GM18526 (cell line): Measurements from ENCODE around the gene TRIM36.

ENCODE experiments used
- POLR2A ChIP-seq: IDR thresholded peaks from 3 replicates; pipeline ENCODE4 v1.6.1; 2011; ENCODE audit not compliant: insufficient read length; ENCODE audit errors: extremely low read depth

The TRIM36 gene

DNA sequence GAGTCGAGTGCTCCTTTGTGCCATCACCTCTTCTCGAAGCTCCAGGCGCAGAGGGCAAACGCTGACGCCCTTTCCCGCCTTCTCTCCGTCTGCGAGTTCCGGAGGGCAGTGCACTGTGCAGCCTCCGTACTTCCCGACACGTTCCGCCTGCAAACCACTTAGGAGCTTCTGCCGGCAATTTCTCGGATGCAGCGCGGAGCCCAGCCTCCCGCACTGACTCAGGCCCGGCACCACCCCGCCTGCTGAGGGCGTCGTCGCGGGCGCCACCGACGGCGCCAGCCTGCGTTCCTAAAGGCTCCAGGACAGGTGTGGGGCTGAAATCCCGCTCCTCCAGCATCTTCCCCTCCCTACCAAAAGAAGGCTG, 9.3 kb upstream of the TRIM36 start:
- TF ChIP-seq POLR2A: no peak

DNA sequence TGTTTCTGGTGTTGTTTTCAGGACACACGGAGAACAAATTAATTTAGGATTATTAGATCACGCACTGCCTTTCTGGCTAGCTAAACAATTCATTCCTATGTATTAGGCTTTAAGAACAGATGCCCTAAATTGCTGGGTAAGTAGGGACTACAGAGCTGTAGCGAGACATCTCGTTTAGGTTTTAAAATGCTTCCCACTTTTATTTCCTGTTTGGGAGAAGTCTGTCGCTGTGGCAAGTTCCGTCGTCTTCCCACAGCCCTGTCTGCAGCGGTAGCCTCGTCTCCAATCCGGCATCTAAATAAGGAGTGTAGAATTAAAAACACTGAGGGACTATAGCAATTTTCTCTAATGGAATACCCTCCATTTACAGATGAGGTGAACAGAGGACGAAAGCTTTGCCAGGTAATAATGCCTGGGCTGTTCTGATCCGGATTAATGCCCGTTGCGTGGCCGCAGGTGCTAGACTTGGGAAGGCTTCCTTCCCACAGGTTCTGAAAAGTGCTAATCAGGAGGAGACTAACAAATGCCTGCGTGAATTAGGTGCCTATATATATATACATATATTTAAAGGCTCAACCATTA, 1.3 kb upstream of the TRIM36 start:
- no peak for TF ChIP-seq POLR2A

DNA sequence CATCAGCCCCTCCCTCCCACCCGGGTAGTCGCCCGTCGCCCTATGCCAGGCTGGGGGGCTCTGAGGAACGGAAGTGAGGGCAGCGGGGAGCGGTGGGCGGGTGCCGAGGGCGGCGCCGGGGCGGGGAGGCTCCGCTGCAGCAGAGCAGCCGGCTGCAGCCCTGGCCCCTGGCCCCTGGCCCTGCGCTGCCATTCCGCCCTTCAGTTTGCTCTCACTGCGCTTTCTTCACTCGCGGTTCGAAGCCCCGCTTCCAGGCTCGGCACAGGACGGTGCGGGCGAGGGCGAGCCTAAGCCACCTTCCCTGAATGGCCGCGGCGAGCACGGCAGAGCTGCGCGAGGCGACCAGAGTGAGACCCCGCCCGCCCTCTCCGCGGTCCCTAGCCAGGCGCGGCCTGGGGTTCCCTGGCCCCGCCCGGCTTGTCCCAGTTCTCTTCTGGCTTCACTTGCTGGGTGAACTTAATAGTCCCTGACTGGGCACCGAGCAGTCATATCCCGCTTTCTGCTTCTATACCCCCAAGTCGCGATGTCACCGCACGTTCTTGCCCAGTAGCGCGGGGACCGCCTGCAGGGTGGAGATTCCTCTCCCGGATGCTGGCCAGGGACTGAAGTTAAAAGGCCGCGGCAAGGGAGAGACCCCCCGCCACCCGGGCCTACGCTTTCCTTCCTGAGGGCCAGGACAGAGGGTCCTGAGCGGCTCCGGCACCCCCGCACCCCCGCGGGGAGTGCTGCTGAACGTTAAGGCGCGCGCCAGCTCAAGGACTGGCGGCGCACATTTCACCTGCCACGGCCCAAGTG, 623 bp upstream of the TRIM36 start:
- TF ChIP-seq POLR2A: no peak

DNA sequence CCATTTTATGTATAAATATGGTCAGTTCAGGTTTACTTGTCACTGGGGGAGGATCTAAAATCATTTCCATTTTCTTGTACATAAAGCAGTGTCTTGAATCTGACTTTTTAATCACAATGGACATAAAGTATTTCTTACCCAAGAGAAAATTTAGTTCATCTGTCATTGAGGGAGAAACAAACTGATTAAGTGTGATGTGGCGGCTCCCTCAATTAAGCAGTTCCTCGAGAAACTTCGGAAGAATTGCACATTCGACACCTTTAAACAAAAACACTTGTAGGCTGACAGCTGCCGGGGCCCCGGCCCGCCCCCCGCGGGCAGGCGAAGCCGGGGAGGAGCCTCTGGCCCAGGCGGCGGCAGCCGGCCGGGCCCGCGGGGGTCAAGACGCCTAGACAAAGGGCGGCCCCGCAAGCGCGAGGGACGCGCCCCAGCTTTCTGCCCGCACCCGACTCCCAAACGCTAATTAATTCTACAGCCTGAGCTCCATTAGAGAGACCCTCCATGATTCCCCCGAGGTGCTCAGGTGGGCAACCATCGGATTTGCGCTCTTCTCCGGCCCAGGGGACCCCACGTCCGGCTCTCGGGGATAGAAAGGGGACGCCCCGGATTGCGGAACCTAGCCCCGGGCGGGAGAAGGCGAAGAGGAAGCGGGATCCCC, 750 bp downstream of the TRIM36 start:
- no peak for TF ChIP-seq POLR2A

DNA sequence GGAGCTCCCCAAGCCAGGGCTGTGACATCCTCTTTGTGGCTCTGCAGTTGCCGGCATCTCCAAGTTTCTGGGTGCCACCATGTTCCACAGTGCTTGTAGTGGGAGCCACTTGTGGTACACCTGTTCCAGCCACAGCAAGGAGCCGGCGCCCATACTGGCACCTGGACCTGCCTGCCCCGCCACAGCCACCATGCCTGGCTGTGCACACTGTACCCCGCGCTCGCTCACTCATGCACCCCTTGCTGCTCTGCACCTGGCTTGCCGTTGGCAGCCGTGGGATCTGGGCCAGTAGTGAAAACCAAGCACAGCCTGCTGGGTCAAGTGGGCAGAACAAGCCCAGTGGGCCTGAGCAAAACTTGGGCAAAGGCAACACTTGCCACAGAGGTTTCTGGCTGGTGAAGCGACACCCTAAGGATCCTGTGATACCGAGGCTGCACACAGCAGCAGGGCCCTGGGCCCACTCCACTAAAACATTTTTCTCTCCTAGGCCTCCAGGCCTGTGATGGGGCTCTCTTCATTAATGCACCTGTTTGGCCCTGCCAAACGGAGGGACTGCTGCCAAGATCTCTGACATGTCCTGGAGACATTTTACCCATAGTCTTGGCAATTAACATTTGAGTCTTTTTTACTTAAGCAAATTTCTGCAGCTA, 2.8 kb downstream of the TRIM36 start:
- TF ChIP-seq POLR2A: no peak

DNA sequence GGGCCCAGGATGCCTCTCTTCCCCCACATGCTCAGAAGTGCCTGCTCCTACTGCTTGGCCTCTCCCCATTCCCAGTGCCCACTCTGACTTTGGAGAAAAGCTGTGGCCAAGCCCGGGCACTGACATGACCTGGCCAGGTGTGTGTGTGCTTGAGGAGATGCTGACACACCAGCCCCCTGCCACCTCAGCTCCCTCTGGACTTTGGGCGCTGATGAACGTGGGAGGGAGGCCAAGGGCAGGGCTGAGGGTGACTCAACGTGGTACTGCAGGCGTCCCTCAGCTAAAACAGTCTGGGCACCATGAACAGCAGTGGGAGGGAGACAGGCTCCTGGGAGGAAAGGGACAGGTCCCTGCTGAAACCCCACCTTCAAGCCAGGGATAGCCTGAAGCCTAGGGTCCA, 3.9 kb downstream of the TRIM36 start:
- no peak for TF ChIP-seq POLR2A

DNA sequence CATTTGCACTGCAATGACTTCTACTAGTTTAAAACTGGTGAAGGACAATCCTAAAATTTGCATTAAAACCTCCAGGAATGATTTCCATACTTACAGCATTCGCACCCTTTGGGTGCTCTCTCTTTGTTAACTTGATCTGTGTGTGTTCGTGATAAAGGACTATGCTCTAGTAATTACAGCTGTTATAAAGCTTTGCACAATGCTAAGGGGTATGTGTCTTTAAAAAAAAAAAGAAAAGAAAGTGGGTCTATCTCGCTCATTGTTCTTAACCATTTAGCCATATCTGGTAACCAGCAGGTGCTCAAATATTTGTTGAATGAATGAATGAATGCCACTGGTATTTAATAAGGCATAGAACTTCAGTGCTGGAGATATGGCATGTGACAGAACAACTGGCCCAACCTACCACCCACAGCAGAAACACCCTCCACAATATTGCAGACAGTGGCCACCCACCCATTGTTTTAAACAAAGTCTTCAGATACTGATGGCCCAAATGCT, 8.7 kb downstream of the TRIM36 start:
- no peak for TF ChIP-seq POLR2A

DNA sequence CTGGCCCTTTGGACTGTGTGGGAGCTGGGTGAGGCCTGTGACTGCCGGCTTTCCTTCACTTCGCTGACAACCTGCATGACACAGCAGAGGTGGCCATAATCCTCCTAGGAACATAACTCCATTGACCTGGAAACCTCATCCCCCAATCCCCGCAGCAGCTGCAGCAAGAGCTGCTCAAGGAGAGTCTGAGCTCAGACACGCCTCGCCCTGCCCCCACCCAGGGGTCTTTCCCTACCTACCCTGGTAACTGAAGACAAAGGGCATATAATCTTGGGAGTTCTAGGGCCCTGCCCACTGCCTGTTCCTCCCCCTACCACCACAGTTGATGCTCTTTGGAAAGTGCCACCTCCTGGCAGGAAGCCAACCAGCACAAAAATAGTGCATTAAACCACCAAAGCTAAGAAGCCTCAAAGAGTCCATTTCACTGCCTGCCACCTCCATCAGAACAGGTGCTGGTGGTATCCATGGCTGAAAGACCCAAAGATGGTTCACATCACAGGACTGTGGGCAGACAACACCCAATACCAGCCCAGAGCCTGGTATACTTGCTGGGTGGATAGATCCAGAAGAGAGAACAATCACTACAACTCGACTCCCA, 18.4 kb downstream of the TRIM36 start:
- TF ChIP-seq POLR2A: no peak

DNA sequence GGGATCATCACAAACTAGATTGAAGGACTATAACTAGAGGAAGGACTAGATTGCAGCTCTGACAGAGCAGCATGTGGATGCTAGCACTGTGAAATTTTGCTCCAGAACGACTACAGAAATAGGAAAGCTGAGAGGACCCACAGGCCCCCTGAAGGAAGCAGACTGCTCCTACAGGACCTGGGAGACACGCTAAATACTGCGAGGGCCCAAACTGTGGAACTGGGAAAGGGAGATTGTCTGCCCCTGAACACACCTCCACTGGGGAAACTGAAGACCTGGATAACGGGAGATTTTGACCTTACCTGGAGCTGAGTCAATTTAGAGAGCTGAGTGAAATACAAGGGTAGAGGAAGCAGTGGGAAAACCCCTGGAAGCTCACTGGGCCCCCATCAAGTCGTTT, 19.2 kb downstream of the TRIM36 start:
- no peak for TF ChIP-seq POLR2A

DNA sequence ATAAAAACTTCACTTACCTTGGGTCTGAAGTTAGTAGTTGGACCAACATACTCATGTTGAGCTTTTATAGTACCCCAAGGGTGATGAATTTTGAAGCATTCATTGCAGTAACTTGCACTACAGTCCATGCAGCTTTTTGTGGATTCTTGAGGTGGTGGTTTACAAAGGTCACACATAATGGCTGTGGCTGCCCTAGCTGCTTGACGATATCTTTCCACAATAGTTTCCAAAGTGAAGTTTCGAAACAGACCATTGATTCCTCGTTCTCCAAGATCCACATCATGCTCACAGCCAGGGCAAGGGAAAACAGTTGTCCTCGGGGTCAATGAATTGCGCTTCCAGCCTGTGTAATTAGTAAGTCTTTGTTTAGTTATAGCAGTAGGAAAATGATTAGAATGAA, 22.7 kb downstream of the TRIM36 start:
- TF ChIP-seq POLR2A: no peak

DNA sequence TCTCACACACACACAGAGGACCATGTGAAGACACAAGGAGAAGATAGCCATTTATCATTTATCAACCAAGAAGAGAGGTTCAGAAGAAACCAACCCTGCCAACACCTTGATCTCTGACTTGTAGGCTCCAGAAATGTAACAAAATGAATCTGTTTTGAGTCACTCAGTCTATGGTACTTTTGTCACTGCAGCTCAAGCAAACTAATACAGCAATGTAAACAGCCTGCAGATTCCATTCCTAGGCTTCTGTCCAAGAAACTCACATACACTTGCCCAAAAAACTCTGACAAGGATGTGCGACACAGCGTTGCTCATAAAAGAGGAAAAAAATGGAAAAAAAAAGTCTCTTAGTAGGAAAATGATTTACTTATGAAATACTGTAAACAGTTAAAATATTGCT, 33.4 kb downstream of the TRIM36 start:
- TF ChIP-seq POLR2A: no peak

DNA sequence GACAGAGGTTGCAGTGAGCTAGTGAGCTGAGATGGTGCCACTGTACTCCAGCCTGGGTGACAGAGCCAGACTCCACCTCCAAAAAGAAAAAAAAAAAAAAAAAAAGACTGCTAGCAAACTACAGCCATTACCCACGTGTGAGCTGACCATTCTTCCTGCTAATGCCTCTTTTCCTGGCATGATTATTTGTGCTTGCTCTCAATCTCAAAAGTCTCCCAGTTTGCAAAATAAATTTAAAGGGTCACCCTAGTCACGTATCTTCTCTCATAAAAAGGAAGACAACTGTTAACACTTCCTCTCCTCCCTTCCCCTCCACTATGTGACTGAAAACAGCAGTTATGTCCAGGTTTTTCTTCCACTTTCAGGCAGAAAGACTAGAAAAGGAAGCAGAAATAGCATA, 37.2 kb downstream of the TRIM36 start:
- no peak for TF ChIP-seq POLR2A

DNA sequence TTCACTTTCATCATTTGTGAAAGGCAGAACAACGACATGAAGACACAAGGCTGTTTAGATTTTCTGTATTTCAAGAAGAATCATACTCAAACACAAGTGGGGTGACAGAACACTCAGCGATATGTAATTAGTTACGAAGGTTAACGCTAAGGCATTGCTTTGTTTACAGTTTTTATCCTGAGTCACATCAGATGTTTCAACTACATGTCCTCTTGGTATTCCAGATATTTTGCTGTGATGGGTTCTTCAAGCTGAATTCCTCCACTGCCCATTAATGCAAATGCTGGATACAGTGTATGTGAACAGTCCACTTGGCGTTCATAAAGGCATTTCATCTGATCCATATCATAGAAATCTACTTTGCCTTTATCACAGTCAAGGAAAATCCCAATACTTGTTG, 43.4 kb downstream of the TRIM36 start:
- TF ChIP-seq POLR2A: no peak

DNA sequence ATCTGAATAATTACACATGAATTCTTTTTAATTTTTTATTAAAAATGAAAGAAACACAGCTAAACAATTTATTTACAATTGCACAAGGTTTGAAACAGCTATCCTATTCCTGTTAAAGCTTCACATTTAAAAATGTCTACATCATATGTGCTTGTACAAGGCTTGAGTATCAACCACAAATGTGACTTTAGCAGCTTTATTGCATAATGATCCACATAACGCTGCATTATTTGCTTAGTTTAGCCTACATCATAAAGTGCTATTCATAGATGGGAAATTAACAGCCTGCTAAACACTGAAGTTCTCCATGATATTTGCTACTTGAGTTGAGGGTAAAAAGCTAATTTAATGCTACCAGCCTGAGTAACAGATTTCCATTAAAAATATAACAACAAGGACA, 45.0 kb downstream of the TRIM36 start:
- TF ChIP-seq POLR2A: no peak

DNA sequence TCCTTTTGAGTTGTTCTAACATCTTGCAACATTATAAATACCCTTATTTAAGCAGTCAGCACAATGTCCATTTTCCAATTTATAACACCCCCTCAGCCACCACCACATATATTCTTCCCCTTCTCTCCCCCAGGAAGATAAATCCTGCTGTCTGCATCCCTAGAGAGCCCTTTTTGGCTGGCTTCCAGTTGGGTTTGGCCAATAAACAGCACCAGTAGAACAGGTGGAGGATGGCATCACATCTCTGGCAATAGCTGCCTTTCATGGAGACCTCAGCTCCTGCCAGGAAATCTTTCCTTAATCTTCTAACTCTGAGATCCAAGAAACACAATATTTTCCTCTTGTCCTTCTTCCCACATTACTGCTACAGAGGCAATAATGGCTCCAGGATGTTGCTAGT, 53.7 kb downstream of the TRIM36 start:
- no peak for TF ChIP-seq POLR2A
